Spleen (tissue), 11 donors: ENCODE results near the gene GAB3. TPM values are rescaled to one million over a fixed set of nuclear protein-coding genes. Genes with fewer than 3 reads are reported as not detected.
A peak's percentile ranks its signal among the peaks of the same experiment; 100 is the strongest.

ENCODE experiments used
- DNase-seq: peaks from one replicate; pipeline ENCODE4 v3.0.0-alpha.2; 2020
- H3K27ac ChIP-seq, 8 donors: fragments of 200-600 bp; sonication (generic) in 7 of 8; 1 replicate in 4 of 8; 2 replicates in 4 of 8; pipeline versions ENCODE4 v1.5.0 to v1.8.0; 2016 to 2021; ENCODE audit warnings: inconsistent platforms in 4 of 8, mild to moderate bottlenecking in 4 of 8, moderate library complexity in 1 of 8
- H3K27me3 ChIP-seq, 7 donors: fragments of 200-600 bp; sonication (generic) in 6 of 7; replicated peaks in 1 of 7; 1 replicate in 4 of 7; 2 replicates in 3 of 7; pipeline versions ENCODE4 v1.5.0 to v1.8.0; 2016 to 2021; ENCODE audit warnings: inconsistent platforms in 3 of 7, mild to moderate bottlenecking in 1 of 7
- H3K36me3 ChIP-seq, 6 donors: fragments of 200-600 bp; sonication (generic) in 5 of 6; 1 replicate in 4 of 6; 2 replicates in 2 of 6; pipeline versions ENCODE4 v1.5.0 to v1.8.0; 2016 to 2021; ENCODE audit warnings: inconsistent platforms in 2 of 6
- H3K4me1 ChIP-seq, 6 donors: fragments of 200-600 bp; sonication (generic) in 5 of 6; 1 replicate in 3 of 6; 2 replicates in 3 of 6; pipeline versions ENCODE4 v1.5.0 to v1.8.0; 2016 to 2021; ENCODE audit warnings: inconsistent platforms in 3 of 6
- H3K4me3 ChIP-seq, 8 donors: fragments of 200-600 bp; sonication (generic) in 7 of 8; 1 replicate in 4 of 8; 2 replicates in 4 of 8; pipeline versions ENCODE4 v1.5.0 to v1.8.0; 2016 to 2021; ENCODE audit warnings: inconsistent platforms in 4 of 8, mild to moderate bottlenecking in 4 of 8, moderate library complexity in 2 of 8
- H3K9me3 ChIP-seq, 8 donors: fragments of 200-600 bp; sonication (generic) in 7 of 8; 1 replicate in 4 of 8; 2 replicates in 4 of 8; pipeline versions ENCODE4 v1.5.0 to v1.8.0; 2016 to 2021; ENCODE audit warnings: inconsistent platforms in 4 of 8
- POLR2A ChIP-seq, 3 donors: fragments of 450-650 bp; IDR thresholded peaks; one replicate each; pipeline ENCODE4 v1.5.1; 2017; ENCODE audit warnings: antibody characterized with exemption in 3 of 3, mild to moderate bottlenecking in 1 of 3
- POLR2AphosphoS5 ChIP-seq, 3 donors: sonication (generic); formaldehyde crosslinking; IDR thresholded peaks; one replicate each; pipeline ENCODE4 v1.5.1; 2017; ENCODE audit warnings: antibody characterized with exemption in 3 of 3
- WGBS, 5 donors: extraction: QIAGEN DNeasy Blood & Tissue Kit in 3 of 5; methylation state at CpG; one replicate each; pipeline versions ENCODE4 v1.1.5 to v1.1.7; 2013 to 2018; 5-methylcytosine and 5-hydroxymethylcytosine counted together
- intact Hi-C: fragments of 100-400 bp; cut with DNase I; formaldehyde crosslinking; loops from one replicate; pipeline ENCODE4 v1.15.0; 2023; ENCODE audit warnings: low total_unique reads
- polyA plus RNA-seq, 3 donors: library from polyadenylated mRNA; stranded (reverse); fragments of 200-250 nt; gene quantifications; one replicate each; pipeline ENCODE4 v1.2.1, GENCODE V29; 2013
- total RNA-seq, 7 donors: library from RNA; depleted of rRNA in 3 of 7; stranded (reverse); fragments of >200 nt in 3 of 7; fragmentation: NEBNext Ultra II Directional in 4 of 7; extraction: Animal tissue kit (Norgen Biotek cat#: 25700) in 4 of 7; gene quantifications; one replicate each; pipeline versions ENCODE4 v1.1.0 to v1.2.1, GENCODE V29; 2016 to 2021
- TF ChIP-seq, protein P1 (sequence below), 11 experiments: fragments of 200-600 bp in 7 of 11; fragments of 450-650 bp in 4 of 11; sonication (generic) in 4 of 11; IDR thresholded peaks in 8 of 11; conservative IDR thresholded peaks in 3 of 11; 1 replicate in 7 of 11; 2 replicates in 4 of 11; pipeline versions ENCODE4 v1.4.0 to v1.8.0; 2016 to 2021; ENCODE audit warnings: antibody characterized with exemption in 11 of 11, inconsistent platforms in 4 of 11, mild to moderate bottlenecking in 1 of 11
- donor health status: healthy with polysubstance abuse.
- donor health status: DM: no; HTN: no; CAD: no; lungs with moderate emphysema.
- donor health status: DM: no; HTN: no; CAD: no.
- donor health status: Bipolar disorder and iron deficiency.
- donor health status: healthy.
- donor health status: DM: no; HTN: no; CAD: no.
- donor health status: DM: yes; HTN: yes; CAD: no.

Gene GAB3
- total and polyA plus RNA-seq, 10 donors = 7.4 to 40.3 (median 32.3) TPM

DNA sequence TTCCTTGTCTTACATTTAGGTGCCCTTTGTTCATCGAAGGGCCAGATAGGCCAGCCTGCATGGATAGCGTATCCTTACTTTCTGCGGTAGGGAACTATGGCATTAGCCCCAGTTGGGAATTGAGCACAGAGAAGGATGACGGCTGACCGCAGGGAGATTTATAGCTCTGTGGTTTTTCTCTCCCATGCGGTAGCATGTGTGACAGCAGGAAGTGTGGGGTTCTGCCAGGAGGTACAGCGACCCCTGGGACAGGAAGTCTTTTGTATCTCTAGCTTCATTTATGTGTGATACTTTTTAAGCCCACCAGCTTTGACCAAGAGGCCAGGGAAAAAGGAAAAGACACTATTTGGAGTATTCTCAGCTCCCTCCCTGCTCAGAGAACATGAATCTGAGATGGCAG, 33.1 kb downstream of the GAB3 start:
- Histone ChIP-seq H3K36me3 (peaks cover 0 to 21% (median 0%) of the 10 kb centered on the region in 6 donors), H3K27ac (peak overlapping the region in 7 of 8 donors; percentile 52 to 84 (median 69)), H3K27me3 (no peaks in the 10 kb centered on the region), H3K4me1 (peaks cover 9 to 81% (median 53%) of the 10 kb centered on the region in 6 donors), H3K9me3 (peaks cover 0 to 10% (median 0%) of the 10 kb centered on the region in 8 donors), H3K4me3 (peak overlapping the region in 1 of 8 donors; percentile 15)
- no peak for DNase-seq
- WGBS, 5 donors = 10 to 51% (median 20%) methylated on average over 7 of the region's 7 CpGs
- intact Hi-C loops = no loop called here
- TF ChIP-seq POLR2AphosphoS5 (IDR thresholded peaks at IDR 0.05) = no peak
- TF ChIP-seq POLR2A (IDR thresholded peaks at IDR 0.05) = no peak
- TF ChIP-seq, protein P1, sequence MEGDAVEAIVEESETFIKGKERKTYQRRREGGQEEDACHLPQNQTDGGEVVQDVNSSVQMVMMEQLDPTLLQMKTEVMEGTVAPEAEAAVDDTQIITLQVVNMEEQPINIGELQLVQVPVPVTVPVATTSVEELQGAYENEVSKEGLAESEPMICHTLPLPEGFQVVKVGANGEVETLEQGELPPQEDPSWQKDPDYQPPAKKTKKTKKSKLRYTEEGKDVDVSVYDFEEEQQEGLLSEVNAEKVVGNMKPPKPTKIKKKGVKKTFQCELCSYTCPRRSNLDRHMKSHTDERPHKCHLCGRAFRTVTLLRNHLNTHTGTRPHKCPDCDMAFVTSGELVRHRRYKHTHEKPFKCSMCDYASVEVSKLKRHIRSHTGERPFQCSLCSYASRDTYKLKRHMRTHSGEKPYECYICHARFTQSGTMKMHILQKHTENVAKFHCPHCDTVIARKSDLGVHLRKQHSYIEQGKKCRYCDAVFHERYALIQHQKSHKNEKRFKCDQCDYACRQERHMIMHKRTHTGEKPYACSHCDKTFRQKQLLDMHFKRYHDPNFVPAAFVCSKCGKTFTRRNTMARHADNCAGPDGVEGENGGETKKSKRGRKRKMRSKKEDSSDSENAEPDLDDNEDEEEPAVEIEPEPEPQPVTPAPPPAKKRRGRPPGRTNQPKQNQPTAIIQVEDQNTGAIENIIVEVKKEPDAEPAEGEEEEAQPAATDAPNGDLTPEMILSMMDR (IDR thresholded peaks at IDR 0.05 in 8 of 11, conservative IDR thresholded peaks at IDR 0.05 in 3 of 11) = peak in 2 of 11 experiments; percentile 9 to 21

DNA sequence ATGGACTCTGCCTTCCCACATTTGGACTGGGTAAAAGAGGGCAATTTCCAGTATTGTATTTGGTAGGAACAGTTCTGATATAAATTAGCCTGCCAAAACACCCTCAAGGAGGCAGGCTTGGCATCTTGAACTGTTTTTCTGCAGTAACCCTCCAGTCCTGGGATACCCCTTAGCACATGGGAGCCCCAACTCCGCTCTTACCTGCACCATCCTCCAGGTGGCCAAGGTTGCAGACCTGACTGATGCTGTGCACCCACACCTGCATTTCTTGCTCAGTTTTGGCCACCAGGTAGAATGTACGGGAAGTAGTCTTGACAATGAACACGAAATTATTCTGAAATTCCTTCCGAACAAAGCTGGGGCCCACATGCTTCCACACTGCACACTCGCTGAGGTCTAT, 35.1 kb downstream of the GAB3 start:
- peak overlapping the region in 2 of 8 donors; percentile 7 to 23 for H3K27ac ChIP-seq
- no peak overlapping the region for H3K4me3 ChIP-seq
- peaks cover 0 to 41% (median 4%) of the 10 kb centered on the region in 6 donors for H3K36me3 ChIP-seq
- intact Hi-C loops = no loop called here
- no peak for DNase-seq
- WGBS, 5 donors = 76 to 91% (median 85%) methylated on average over 5 of the region's 5 CpGs
- H3K27me3 ChIP-seq = no peaks in the 10 kb centered on the region
- peaks cover 9 to 80% (median 56%) of the 10 kb centered on the region in 6 donors for H3K4me1 ChIP-seq
- TF ChIP-seq, protein P1 (IDR thresholded peaks at IDR 0.05 in 8 of 11, conservative IDR thresholded peaks at IDR 0.05 in 3 of 11) = peak in 1 of 11 experiments; percentile 17
- no peak for TF ChIP-seq POLR2A (IDR thresholded peaks at IDR 0.05)
- H3K9me3 ChIP-seq = peaks cover 0 to 2% (median 0%) of the 10 kb centered on the region in 8 donors

GRCh38 chrX:154714925-154715324, 36.0 kb downstream of the GAB3 start:
- Histone ChIP-seq H3K36me3 (peaks cover 0 to 50% (median 4%) of the 10 kb centered on the region in 6 donors), H3K27ac (peak overlapping the region in 1 of 8 donors; percentile 34), H3K4me3 (no peak overlapping the region), H3K4me1 (peaks cover 9 to 77% (median 55%) of the 10 kb centered on the region in 6 donors), H3K27me3 (no peaks in the 10 kb centered on the region), H3K9me3 (no peaks in the 10 kb centered on the region)
- no peak for TF ChIP-seq POLR2A (IDR thresholded peaks at IDR 0.05)
- TF ChIP-seq, protein P1 (IDR thresholded peaks at IDR 0.05 in 8 of 11, conservative IDR thresholded peaks at IDR 0.05 in 3 of 11) = peak; percentile 60 to 82 (median 78)
- TF ChIP-seq POLR2AphosphoS5 (IDR thresholded peaks at IDR 0.05) = no peak
- 0 to 10% (median 9%) methylated on average over 2 of the region's 2 CpGs for WGBS, 5 donors
- intact Hi-C loops = no loop called here
- DNase-seq = no peak

DNA sequence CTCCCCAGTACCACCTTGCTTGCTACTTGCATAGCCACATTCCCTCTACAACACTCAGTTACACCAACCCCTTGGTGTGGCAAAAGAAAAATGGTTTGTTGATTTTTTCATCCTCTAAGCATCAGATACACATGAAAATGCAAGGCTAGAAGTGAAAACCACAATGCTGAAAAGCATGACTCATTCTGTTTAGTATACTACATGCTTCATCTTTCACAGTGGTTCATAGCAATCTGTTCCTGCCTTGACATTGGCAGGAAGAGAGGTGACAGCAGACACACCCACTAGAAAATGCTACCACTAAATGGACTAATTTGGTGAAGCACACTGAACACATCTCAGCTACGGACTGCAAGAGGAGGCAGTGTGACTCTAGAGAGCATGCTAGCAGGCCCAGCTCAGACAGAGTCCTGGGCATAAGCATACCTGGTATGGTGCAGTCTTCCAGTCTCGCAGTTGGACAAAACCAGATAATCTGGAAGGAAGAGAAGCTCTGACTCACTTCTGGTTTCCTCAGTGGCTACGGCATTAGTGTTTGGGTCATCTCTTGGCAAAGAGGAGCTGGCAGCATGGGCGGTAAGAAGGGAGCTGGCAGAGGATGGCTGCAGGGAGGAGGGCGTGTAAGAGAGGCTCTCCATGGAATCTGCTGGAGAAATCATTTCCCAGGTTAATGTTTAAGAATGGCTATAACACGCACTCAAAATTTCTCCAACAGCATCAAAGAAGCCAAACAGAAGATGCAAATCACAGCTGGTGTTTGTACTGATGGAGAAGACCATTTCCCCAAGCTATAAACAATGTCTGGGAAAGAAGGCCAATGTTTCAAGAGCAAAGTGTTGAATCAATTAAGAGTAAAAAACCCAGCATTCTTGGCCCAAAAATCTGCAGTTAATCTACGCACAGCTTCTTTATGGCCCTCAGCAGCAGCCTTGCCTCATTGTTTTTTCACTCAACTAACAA, 37.8 kb downstream of the GAB3 start:
- no peak for DNase-seq

More for the DNA sequence above, 37.8 kb downstream of the GAB3 start:
- Histone ChIP-seq H3K9me3 (peaks cover 0 to 5% (median 0%) of the 10 kb centered on the region in 8 donors), H3K27me3 (no peaks in the 10 kb centered on the region), H3K27ac (peak overlapping the region in 6 of 8 donors; percentile 19 to 62 (median 46)), H3K4me3 (no peak overlapping the region), H3K36me3 (peaks cover 0 to 64% (median 4%) of the 10 kb centered on the region in 6 donors), H3K4me1 (peaks cover 3 to 58% (median 38%) of the 10 kb centered on the region in 6 donors)
- TF ChIP-seq, protein P1 (IDR thresholded peaks at IDR 0.05 in 8 of 11, conservative IDR thresholded peaks at IDR 0.05 in 3 of 11) = no peak
- TF ChIP-seq POLR2AphosphoS5 (IDR thresholded peaks at IDR 0.05) (peak in 1 of 3 donors; percentile 49), POLR2A (IDR thresholded peaks at IDR 0.05) (no peak)
- WGBS, 5 donors = 55 to 73% (median 64%) methylated on average over 7 of the region's 7 CpGs
- intact Hi-C loops = no loop called here
